Measurements from ENCODE around the gene CGA. TPM values are rescaled to one million over a fixed set of nuclear protein-coding genes. Genes with fewer than 3 reads are reported as not detected.

CGA gene
- total RNA-seq, 4 donors from 2014 or later: not detected

DNA sequence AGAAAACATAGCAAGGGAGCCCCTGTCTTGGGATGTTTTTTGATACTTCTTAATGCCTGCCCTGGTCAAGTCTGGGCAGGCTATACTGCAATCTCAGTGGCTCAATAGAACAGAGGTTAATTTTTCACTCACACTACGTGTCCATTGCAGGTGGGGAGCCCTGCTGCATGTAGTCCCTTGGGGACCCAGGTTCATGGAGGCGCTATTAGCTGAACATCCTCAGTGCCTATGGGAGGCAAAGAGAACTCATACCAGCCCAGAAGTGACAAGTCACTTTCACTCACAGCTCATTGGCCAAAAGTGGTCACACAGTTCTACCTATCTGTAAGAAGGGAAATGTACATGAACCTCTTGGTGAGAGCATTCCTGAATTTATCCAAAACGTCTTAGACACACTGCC, 23.2 kb downstream of the CGA start:
- TF ChIP-seq, protein P1, sequence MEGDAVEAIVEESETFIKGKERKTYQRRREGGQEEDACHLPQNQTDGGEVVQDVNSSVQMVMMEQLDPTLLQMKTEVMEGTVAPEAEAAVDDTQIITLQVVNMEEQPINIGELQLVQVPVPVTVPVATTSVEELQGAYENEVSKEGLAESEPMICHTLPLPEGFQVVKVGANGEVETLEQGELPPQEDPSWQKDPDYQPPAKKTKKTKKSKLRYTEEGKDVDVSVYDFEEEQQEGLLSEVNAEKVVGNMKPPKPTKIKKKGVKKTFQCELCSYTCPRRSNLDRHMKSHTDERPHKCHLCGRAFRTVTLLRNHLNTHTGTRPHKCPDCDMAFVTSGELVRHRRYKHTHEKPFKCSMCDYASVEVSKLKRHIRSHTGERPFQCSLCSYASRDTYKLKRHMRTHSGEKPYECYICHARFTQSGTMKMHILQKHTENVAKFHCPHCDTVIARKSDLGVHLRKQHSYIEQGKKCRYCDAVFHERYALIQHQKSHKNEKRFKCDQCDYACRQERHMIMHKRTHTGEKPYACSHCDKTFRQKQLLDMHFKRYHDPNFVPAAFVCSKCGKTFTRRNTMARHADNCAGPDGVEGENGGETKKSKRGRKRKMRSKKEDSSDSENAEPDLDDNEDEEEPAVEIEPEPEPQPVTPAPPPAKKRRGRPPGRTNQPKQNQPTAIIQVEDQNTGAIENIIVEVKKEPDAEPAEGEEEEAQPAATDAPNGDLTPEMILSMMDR (IDR thresholded peaks at IDR 0.05; ENCODE audit: low read depth): no peak

DNA sequence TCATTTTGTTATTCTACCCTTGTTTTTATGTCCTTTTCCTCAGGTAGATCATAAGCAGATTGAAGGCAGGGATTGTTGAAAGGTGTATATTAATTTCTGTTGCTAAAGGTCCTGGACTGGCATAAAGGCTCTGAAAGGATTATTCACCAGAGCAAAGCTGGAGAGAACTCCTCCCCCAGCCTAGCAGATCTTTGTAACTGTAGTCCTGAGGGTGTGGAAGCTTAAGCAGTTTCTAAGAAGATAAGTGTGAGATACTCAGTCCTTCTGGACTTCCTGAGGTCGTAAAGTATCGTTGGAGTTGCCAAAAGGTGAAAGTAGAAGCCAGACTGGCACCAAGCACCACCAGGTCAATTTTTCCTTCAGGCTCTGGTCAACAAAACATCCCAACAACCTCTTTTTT, 24.2 kb downstream of the CGA start:
- TF ChIP-seq, protein P1 (IDR thresholded peaks at IDR 0.05; ENCODE audit: low read depth): no peak

DNA sequence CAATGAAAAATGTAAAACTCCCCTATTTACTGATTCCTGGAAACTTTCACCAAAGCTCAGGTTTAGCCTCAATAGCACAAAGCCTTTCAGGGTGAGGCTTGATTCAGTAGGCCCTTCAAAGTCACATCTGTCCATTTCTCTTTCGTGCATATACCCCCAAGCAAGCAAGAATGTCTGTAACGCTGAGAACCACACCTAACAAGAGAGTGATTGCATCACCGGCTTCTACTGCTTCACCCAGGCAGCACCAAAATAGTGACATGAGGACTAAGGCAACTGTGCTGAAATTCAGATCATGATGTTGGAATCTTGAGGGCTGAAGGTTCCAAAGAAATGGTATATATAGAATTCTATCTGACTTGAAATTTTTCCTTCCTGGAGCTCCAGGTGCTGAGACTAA, 26.1 kb downstream of the CGA start:
- TF ChIP-seq, protein P1 (IDR thresholded peaks at IDR 0.05; ENCODE audit: low read depth): no peak

DNA sequence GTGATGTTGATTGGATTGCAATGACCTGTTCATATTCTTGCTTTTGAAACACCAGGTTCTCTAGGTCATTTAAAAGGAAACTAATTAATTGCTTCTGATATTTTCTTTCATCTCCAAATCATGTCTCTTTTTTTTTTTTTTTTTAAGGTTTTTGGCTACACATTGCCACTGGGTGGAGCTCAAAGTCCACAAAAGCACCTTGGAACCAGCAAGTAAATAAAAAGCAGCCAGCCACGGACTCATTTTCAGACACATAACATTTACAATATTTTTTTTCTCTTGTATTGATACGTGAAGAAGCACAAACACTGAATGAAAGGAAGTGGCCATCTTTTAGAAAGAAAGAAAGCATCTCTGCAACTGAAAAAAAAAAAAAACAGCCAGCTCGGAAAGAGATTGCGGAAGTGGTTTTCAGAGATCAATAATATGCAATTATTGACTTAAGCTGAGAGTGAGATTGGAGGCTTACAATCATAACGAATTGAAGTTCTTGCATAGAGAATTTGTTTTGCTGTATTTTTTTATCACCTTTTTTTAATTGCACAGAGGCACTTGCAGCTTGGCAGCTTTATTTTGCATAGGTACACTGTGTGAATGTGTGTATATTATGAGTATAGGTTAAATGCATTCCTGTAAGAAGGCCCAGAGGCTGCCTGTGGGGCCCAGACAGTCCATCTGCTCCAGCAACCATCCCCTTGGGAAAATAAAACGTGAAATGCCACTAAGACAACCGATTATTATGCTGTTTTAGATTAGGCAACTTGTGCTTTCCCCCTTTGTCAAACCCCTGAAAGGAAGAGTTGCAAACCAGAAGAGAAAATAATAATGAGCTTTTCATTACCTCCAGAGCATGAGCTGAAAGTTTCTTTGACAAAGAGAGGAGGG, 28.2 kb downstream of the CGA start:
- TF ChIP-seq, protein P1 (IDR thresholded peaks at IDR 0.05; ENCODE audit: low read depth): no peak

DNA sequence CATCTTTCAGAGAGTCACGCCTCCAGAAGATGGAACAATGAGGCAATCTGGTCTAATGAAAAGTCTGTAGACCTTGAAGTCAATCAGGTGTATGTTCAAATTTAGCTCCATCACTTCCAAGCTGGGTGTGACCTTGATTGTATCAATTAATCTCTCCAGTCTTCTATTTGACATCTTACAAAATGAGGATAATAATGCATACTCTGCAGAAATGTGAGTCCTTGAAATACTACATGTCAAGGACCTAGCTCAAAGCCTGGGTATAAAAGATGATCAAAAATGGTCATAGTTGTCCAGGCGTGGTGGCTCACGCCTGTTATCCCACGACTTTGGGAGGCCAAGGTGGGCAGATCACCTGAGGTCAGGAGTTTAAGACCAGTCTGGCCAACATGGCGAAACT, 29.8 kb downstream of the CGA start:
- TF ChIP-seq, protein P1 (IDR thresholded peaks at IDR 0.05; ENCODE audit: low read depth): no peak

DNA sequence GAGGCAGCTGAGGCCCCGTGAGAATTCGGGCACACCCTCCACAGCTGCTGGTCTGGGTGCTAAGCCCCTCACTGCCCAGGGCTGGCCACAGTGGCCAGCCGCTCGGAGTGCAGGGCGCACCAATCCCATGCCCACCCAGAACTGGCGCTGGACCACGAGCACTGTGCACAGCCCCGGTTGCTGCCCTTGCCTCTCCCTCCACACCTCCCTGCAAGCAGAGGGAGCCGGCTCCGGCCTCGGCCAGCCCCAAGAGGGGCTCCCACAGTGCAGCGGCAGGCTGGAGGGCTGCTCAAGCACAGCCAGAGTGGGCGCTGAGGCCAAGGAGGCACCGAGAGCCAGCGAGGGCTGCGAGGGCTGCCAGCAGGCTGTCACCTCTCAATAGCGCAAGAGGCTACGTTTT, 35.0 kb downstream of the CGA start:
- TF ChIP-seq, protein P1 (IDR thresholded peaks at IDR 0.05; ENCODE audit: low read depth): no peak

DNA sequence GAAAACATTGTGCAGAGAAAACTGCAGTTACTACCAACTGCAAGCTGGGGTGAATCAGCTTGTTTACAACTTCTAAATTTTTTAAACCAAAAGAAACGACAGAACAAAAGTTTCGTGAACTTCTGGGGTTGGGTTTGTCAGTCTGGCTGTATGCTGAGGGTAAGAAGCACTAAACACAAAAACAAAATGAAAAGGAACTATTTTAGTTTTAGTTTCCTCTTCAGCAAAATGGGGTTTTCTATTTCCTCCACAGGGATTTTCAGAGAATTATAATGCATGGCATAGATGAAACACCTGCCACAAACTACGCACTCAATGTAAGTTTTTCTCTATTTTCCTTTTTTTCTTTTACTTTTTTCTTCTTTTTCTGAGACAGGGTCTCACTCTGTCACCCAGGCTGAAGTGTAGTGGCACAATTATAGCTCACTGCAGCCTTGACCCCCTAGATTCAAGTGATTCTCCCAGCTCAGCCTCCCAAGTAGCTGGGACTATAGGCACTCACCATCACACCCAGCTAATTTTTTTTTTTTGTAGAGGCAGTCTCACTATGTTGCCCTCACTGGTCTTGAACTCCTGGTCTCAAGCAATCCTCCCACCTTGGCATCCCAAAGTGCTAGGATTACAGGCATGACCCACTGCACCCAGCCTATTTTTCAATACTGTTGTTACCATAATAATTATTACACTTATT, 40.6 kb downstream of the CGA start:
- TF ChIP-seq, protein P1 (IDR thresholded peaks at IDR 0.05; ENCODE audit: low read depth): no peak
